Amniotic stem cell (primary cell): ENCODE data around the gene CEP104.

Source experiments
- DNase-seq: peaks from one replicate; lab custom pipeline; 2025; lab: John Stamatoyannopoulos, UW

CEP104 gene

DNA sequence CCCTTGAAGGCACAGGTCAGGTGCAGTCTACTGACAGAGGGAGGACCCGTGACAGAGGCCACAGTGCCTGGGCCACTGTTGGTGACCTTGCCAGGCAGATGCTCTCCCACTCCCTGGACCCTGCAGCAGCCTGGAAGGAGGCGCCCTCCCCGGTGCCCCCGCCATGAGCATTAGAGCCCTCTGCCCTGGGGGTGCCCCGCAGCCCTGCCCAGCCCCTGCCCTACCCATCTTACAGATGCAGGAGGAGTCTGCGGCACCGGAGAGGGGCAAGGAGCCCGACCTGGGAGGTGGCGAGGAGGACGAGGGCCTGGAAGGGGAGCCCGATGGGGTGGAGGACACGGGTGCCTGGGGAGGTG, 94.2 kb downstream of the CEP104 start:
- DNase-seq, result no peak

DNA sequence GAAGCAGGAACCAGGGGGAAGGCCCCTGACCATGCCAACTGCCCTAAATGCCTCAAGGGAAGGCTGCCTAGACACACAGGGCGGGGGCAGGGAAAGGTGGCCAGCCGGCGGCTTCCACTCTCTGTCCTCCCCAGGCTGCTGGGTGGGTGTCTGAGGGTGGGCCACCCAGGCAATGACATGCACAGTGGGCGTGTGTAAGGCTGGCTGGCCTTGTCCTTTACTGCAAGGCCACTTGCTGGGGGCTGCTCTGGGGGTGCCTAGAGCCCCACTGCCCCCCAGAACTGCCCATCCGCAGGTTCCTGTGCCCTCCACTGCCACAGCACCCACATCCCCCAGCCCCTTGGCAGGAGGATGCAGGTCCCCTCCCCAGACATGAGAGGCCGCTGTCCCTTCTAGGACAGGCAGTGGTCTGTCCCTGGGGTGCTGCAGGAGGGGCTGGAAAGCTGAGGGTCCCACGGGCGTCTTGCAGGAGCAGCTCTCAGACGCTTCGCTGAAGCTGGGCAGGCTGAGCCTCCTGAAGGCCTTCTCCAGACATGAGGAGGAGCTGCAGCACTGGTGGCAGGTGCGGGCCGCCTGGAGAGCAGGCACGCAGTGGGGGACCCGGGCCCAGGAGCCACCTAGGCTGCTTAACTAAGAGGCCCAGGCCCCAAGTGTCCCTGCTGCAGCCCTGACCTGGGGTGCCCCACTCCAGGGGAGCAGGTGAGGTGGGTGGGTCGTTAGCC, 94.7 kb downstream of the CEP104 start:
- DNase-seq, result no peak
